ENCODE data around the gene TMEM213. TPM values are rescaled to one million over a fixed set of nuclear protein-coding genes. Genes with fewer than 3 reads are reported as not detected.
A peak's percentile ranks its signal among the peaks of the same experiment; 100 is the strongest.

Gene TMEM213
- total RNA-seq, 1 experiment from 2014 or later, result not detected

DNA sequence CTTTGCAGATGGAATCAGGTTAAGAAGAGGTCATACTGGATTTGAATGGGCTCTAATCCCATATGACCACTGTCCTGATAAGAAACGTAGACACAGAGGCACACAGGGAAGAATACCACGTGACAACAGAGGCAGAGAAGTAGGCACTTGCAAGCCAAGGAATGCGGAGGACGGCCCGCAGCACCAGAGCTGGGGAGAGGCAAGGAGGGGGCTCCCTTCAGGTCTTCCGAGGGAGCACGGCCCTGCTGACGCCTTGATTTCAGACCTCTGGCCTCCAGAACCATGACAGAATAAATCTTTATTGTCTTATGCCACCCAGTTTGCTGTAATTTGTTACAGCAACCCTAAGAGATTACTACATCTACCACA, 44.7 kb upstream of the TMEM213 start:
- no peak overlapping the region for H3K4me3 ChIP-seq (ENCODE audit: low read depth in 2 of 2, low read length in 2 of 2)
- ATAC-seq (peak; percentile 43), DNase-seq (ENCODE audit: low read depth, low spot score) (no peak)
- H3K4me1 ChIP-seq (ENCODE audit: control insufficient read depth, insufficient read depth, low read length), result peaks cover 8% of the 10 kb centered on the region
- no peaks in the 10 kb centered on the region for H3K36me3 ChIP-seq (ENCODE audit: control insufficient read depth, insufficient read depth, low read length)
- in situ Hi-C loops (cut with HindIII; ENCODE audit: low pct_unique_long_range_greater_than_20kb, low sequenced_read_pairs), result no loop called here
- ChIA-PET CTCF (no interaction called here), POLR2A (no interaction called here)
- no peak overlapping the region for H3K27ac ChIP-seq (ENCODE audit: low read length)
- intact Hi-C loops (cut with micrococcal nuclease; ENCODE audit: unreplicated experiment), result no loop called here
- H3K27me3 ChIP-seq (ENCODE audit: control insufficient read depth, insufficient read depth, low read length), result no peaks in the 10 kb centered on the region
- BruUV-seq (replicated peaks), result no TSS peak
- no peaks in the 10 kb centered on the region for H3K9me3 ChIP-seq (ENCODE audit: control insufficient read depth, insufficient read depth, low read depth, low read length)
- TF ChIP-seq, protein P1, sequence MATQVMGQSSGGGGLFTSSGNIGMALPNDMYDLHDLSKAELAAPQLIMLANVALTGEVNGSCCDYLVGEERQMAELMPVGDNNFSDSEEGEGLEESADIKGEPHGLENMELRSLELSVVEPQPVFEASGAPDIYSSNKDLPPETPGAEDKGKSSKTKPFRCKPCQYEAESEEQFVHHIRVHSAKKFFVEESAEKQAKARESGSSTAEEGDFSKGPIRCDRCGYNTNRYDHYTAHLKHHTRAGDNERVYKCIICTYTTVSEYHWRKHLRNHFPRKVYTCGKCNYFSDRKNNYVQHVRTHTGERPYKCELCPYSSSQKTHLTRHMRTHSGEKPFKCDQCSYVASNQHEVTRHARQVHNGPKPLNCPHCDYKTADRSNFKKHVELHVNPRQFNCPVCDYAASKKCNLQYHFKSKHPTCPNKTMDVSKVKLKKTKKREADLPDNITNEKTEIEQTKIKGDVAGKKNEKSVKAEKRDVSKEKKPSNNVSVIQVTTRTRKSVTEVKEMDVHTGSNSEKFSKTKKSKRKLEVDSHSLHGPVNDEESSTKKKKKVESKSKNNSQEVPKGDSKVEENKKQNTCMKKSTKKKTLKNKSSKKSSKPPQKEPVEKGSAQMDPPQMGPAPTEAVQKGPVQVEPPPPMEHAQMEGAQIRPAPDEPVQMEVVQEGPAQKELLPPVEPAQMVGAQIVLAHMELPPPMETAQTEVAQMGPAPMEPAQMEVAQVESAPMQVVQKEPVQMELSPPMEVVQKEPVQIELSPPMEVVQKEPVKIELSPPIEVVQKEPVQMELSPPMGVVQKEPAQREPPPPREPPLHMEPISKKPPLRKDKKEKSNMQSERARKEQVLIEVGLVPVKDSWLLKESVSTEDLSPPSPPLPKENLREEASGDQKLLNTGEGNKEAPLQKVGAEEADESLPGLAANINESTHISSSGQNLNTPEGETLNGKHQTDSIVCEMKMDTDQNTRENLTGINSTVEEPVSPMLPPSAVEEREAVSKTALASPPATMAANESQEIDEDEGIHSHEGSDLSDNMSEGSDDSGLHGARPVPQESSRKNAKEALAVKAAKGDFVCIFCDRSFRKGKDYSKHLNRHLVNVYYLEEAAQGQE (IDR thresholded peaks at IDR 0.05; ENCODE audit: insufficient read depth in 1 of 2, low read depth in 2 of 2, low read length in 1 of 2), result no peak
- TF ChIP-seq SIN3A (IDR thresholded peaks at IDR 0.05; ENCODE audit: borderline replicate concordance, insufficient read depth, low read depth, low read length) (no peak), TCF7L2 (IDR thresholded peaks at IDR 0.05; ENCODE audit: low read depth, low read length) (no peak), POLR2AphosphoS5 (IDR thresholded peaks at IDR 0.05; ENCODE audit: low read depth, low read length) (no peak)
- TF ChIP-seq, protein P2, sequence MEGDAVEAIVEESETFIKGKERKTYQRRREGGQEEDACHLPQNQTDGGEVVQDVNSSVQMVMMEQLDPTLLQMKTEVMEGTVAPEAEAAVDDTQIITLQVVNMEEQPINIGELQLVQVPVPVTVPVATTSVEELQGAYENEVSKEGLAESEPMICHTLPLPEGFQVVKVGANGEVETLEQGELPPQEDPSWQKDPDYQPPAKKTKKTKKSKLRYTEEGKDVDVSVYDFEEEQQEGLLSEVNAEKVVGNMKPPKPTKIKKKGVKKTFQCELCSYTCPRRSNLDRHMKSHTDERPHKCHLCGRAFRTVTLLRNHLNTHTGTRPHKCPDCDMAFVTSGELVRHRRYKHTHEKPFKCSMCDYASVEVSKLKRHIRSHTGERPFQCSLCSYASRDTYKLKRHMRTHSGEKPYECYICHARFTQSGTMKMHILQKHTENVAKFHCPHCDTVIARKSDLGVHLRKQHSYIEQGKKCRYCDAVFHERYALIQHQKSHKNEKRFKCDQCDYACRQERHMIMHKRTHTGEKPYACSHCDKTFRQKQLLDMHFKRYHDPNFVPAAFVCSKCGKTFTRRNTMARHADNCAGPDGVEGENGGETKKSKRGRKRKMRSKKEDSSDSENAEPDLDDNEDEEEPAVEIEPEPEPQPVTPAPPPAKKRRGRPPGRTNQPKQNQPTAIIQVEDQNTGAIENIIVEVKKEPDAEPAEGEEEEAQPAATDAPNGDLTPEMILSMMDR (IDR thresholded peaks at IDR 0.05), result no peak

DNA sequence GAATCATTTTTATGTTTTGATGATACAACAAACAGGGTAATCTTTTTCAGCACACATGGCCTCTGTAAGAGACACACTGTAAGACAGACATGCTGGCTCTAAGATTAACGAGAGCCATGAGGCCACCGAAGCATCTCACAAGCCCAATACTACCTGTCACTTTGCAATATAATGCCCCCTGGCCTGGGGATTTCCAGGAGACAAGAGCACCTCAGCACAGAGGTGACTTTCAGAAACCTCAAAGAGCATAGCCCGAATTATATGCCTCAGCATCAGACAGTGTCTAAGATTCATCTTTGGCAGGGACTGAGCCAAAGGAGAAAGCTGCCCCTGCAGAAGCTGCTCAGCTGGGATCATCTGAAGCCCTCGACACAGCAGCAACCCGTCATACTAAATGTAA, 44.2 kb upstream of the TMEM213 start:
- no peak for TF ChIP-seq TCF7L2 (IDR thresholded peaks at IDR 0.05; ENCODE audit: low read depth, low read length)
- TF ChIP-seq, protein P2 (IDR thresholded peaks at IDR 0.05), result no peak
- TF ChIP-seq, protein P1 (IDR thresholded peaks at IDR 0.05; ENCODE audit: insufficient read depth in 1 of 2, low read depth in 2 of 2, low read length in 1 of 2), result no peak
- no peak for TF ChIP-seq SIN3A (IDR thresholded peaks at IDR 0.05; ENCODE audit: borderline replicate concordance, insufficient read depth, low read depth, low read length)
- no peak for TF ChIP-seq POLR2AphosphoS5 (IDR thresholded peaks at IDR 0.05; ENCODE audit: low read depth, low read length)
- Histone ChIP-seq H3K27ac (ENCODE audit: low read length) (no peak overlapping the region), H3K36me3 (ENCODE audit: control insufficient read depth, insufficient read depth, low read length) (no peaks in the 10 kb centered on the region), H3K27me3 (ENCODE audit: control insufficient read depth, insufficient read depth, low read length) (no peaks in the 10 kb centered on the region), H3K4me3 (ENCODE audit: low read depth in 2 of 2, low read length in 2 of 2) (no peak overlapping the region), H3K4me1 (ENCODE audit: control insufficient read depth, insufficient read depth, low read length) (peaks cover 8% of the 10 kb centered on the region), H3K9me3 (ENCODE audit: control insufficient read depth, insufficient read depth, low read depth, low read length) (no peaks in the 10 kb centered on the region)
- ChIA-PET POLR2A (no interaction called here), CTCF (no interaction called here)
- BruUV-seq (replicated peaks), result no TSS peak
- in situ Hi-C loops (cut with HindIII; ENCODE audit: low pct_unique_long_range_greater_than_20kb, low sequenced_read_pairs) (no loop called here), intact Hi-C loops (cut with micrococcal nuclease; ENCODE audit: unreplicated experiment) (no loop called here)
- ATAC-seq, result no peak
- no peak for DNase-seq (ENCODE audit: low read depth, low spot score)
